Esophagus squamous epithelium (tissue), 5 donors: ENCODE data around the gene TTC28. TPM values are rescaled to one million over a fixed set of nuclear protein-coding genes. Genes with fewer than 3 reads are reported as not detected.

Experiments used
- DNase-seq: peaks from one replicate; lab custom pipeline; 2025; lab: John Stamatoyannopoulos, UW
- H3K27ac ChIP-seq, 4 donors: fragments of 200-600 bp; sonication (generic); one replicate each; pipeline ENCODE4 v1.5.1; 2016 to 2019; ENCODE audit warnings: mild to moderate bottlenecking in 1 of 4
- H3K27me3 ChIP-seq, 4 donors: fragments of 200-600 bp; sonication (generic); 1 replicate in 3 of 4; 2 replicates in 1 of 4; pipeline versions ENCODE4 v1.5.1 to v1.6.0; 2017 to 2021; ENCODE audit warnings: antibody characterized with exemption in 1 of 4
- H3K36me3 ChIP-seq, 3 donors: fragments of 200-600 bp; sonication (generic); one replicate each; pipeline ENCODE4 v1.5.1; 2016 to 2019
- H3K4me1 ChIP-seq, 3 donors: fragments of 200-600 bp; sonication (generic); one replicate each; pipeline ENCODE4 v1.5.1; 2017 to 2019
- H3K4me3 ChIP-seq, 4 donors: fragments of 200-600 bp; sonication (generic); 1 replicate in 3 of 4; 2 replicates in 1 of 4; pipeline ENCODE4 v1.5.1; 2016 to 2019; ENCODE audit warnings: mild to moderate bottlenecking in 2 of 4, moderate library complexity in 1 of 4
- H3K9me3 ChIP-seq, 3 donors: fragments of 200-600 bp; sonication (generic); one replicate each; pipeline ENCODE4 v1.5.1; 2016 to 2019
- POLR2A ChIP-seq, 4 donors: fragments of 450-650 bp; IDR thresholded peaks; one replicate each; pipeline ENCODE4 v1.6.1; 2017; ENCODE audit warnings: antibody characterized with exemption in 4 of 4, mild to moderate bottlenecking in 4 of 4, moderate library complexity in 3 of 4
- WGBS, 2 donors: methylation state at CpG; one replicate each; pipeline ENCODE4 v1.1.5; 2018; 5-methylcytosine and 5-hydroxymethylcytosine counted together
- intact Hi-C: fragments of 100-400 bp; cut with DNase I; formaldehyde crosslinking; loops from one replicate; pipeline ENCODE4 v1.15.0; 2022
- total RNA-seq, 4 donors: library from RNA; depleted of rRNA; stranded (reverse); fragments of >200 nt; gene quantifications; one replicate each; pipeline ENCODE4 v1.1.0, GENCODE V29; 2016
- TF ChIP-seq, protein P1 (sequence below), 6 experiments: fragments of 450-650 bp in 4 of 6; fragments of 200-600 bp in 2 of 6; sonication (generic) in 2 of 6; IDR thresholded peaks; one replicate each; pipeline ENCODE4 v1.5.1; 2016 to 2019; ENCODE audit warnings: antibody characterized with exemption in 6 of 6, mild to moderate bottlenecking in 4 of 6, moderate library complexity in 4 of 6
- donor health status: DM: yes; HTN: yes; CAD: no.

The TTC28 gene
- total RNA-seq, 4 donors from 2014 or later = 6.0 to 21.4 (median 7.7) TPM

DNA sequence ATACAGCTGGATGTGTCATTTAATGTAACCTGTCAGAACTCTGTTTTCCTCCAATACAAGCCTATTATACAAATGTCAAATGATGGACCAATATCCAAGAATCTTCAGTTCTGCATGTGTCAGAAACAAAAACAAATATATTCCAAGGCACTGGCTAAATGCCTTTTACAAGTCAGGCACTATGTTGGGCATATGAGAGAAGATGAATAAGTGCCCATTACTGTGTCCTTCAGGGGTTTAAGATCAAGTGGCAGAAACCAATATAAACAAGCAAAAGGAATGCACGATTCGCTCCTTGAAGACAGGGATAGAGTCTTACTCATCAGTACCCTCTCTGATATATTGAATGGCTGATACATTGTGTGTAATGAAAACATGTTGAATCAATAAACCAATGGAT is 254.4 kb downstream of the TTC28 start:
- intact Hi-C loops = no loop called here
- Histone ChIP-seq H3K36me3 (no peaks in the 10 kb centered on the region), H3K27ac (no peak overlapping the region), H3K4me1 (peaks cover 0 to 8% (median 3%) of the 10 kb centered on the region in 3 donors), H3K4me3 (no peak overlapping the region), H3K27me3 (no peaks in the 10 kb centered on the region), H3K9me3 (no peaks in the 10 kb centered on the region)
- no peak for DNase-seq
- 86 to 98% methylated on average over 2 of the region's 2 CpGs for WGBS, 2 donors
- no peak for TF ChIP-seq POLR2A (IDR thresholded peaks at IDR 0.05)
- TF ChIP-seq, protein P1, sequence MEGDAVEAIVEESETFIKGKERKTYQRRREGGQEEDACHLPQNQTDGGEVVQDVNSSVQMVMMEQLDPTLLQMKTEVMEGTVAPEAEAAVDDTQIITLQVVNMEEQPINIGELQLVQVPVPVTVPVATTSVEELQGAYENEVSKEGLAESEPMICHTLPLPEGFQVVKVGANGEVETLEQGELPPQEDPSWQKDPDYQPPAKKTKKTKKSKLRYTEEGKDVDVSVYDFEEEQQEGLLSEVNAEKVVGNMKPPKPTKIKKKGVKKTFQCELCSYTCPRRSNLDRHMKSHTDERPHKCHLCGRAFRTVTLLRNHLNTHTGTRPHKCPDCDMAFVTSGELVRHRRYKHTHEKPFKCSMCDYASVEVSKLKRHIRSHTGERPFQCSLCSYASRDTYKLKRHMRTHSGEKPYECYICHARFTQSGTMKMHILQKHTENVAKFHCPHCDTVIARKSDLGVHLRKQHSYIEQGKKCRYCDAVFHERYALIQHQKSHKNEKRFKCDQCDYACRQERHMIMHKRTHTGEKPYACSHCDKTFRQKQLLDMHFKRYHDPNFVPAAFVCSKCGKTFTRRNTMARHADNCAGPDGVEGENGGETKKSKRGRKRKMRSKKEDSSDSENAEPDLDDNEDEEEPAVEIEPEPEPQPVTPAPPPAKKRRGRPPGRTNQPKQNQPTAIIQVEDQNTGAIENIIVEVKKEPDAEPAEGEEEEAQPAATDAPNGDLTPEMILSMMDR (IDR thresholded peaks at IDR 0.05) = no peak

DNA sequence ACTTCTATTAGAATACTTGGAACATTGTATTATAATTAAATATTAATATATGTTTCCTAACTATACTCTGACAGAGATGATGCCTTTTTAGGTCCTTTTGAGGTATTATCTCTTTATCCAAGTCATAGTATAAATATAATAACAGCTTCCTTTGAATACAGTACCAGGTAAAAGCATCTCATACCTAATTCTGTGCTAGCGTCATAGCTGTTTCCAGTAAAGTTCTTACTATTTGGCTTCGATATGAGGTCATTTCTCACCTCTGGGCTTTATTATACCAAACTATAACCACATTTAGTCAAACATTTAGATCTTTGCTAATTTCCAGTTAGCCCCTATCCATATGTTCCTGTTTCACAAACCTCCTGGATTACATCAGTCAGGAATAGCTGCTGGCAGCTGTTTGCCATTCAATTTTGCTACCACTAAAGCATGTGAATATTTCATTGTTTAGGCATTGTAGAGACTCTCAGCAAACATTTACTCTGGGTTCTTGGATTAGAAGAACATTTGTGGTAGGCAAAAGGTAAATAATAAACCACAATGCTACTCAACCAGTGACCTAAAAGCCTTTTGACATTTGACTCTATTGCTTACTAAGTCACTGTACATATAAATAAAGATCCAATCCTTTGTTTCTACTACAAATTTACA is 255.1 kb downstream of the TTC28 start:
- TF ChIP-seq POLR2A (IDR thresholded peaks at IDR 0.05) = no peak
- TF ChIP-seq, protein P1 (IDR thresholded peaks at IDR 0.05) = no peak
- intact Hi-C loops = no loop called here
- DNase-seq = no peak
- WGBS, 2 donors = 86 to 96% methylated on average over 2 of the region's 2 CpGs
- no peak overlapping the region for H3K27ac ChIP-seq
- no peak overlapping the region for H3K4me3 ChIP-seq
- H3K36me3 ChIP-seq = no peaks in the 10 kb centered on the region
- H3K9me3 ChIP-seq = no peaks in the 10 kb centered on the region
- no peaks in the 10 kb centered on the region for H3K27me3 ChIP-seq
- peaks cover 0 to 6% (median 3%) of the 10 kb centered on the region in 3 donors for H3K4me1 ChIP-seq

DNA sequence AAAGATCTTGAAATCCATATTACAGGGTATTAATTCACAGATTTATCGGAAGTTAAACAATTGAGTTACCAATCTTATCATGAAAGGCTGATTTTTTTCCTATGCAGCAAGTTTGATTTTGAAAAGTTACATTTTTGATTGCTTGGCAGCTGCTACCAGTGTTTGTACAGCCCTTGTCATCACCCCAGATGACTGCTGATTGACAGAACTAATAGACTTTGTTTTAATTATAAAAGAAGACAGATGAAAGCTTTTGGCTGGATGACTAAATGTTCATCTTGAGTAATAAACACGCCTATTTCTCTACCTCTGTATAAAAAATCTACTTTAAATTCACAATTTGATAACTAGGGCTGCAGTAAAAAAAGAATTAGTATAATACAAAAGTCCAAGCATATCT is 259.7 kb downstream of the TTC28 start:
- no peaks in the 10 kb centered on the region for H3K36me3 ChIP-seq
- H3K27me3 ChIP-seq = no peaks in the 10 kb centered on the region
- peaks cover 0 to 4% (median 2%) of the 10 kb centered on the region in 3 donors for H3K4me1 ChIP-seq
- DNase-seq = no peak
- intact Hi-C loops = no loop called here
- 84 to 91% methylated on average over 2 of the region's 2 CpGs for WGBS, 2 donors
- no peak overlapping the region for H3K4me3 ChIP-seq
- H3K9me3 ChIP-seq = no peaks in the 10 kb centered on the region
- TF ChIP-seq POLR2A (IDR thresholded peaks at IDR 0.05) = no peak
- TF ChIP-seq, protein P1 (IDR thresholded peaks at IDR 0.05) = no peak
- no peak overlapping the region for H3K27ac ChIP-seq

DNA sequence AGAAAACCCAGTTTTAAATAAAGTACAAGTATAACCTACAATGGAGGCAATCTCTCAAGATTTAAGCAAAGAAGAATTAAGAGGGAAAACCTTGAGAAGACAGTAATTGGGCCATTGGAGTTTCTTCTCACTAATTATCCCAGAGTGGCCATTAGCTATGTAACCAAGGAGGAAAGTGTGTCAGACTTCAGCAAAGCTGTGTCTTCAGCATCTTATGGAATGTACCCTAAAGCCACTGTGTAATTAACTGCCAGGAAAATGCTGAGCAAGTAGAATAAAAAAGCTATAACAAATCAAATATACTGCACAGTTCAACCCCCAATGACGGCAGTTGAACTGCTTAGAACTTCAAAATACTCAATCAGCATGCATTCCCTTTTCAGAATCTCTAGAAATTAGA is 261.6 kb downstream of the TTC28 start:
- H3K4me3 ChIP-seq = no peak overlapping the region
- intact Hi-C loops = no loop called here
- H3K27ac ChIP-seq = no peak overlapping the region
- DNase-seq = no peak
- H3K9me3 ChIP-seq = no peaks in the 10 kb centered on the region
- no peaks in the 10 kb centered on the region for H3K36me3 ChIP-seq
- H3K27me3 ChIP-seq = no peaks in the 10 kb centered on the region
- H3K4me1 ChIP-seq = peaks cover 0 to 10% (median 0%) of the 10 kb centered on the region in 3 donors
- 86 to 88% methylated on average over 1 of the region's 1 CpG for WGBS, 2 donors
- TF ChIP-seq, protein P1 (IDR thresholded peaks at IDR 0.05) = no peak
- TF ChIP-seq POLR2A (IDR thresholded peaks at IDR 0.05) = no peak

DNA sequence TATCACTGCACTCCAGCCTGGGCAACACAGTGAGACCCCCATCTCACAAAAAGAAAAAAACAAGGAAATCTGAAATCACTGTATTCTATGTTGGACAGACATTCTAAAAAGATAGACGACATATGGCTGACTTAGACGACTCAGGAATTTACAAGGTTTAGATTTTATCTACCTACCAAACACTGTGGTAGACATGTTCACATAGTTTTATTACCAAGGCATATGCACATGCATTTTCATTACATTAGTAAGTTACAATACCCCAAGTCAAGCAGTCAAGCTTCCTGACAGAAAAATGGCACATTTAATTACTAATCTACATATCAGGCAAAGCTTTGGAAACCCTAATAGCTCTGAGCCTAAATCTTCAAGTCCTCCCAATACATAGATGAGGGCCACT is 262.2 kb downstream of the TTC28 start:
- no peak overlapping the region for H3K4me3 ChIP-seq
- H3K9me3 ChIP-seq = no peaks in the 10 kb centered on the region
- H3K27me3 ChIP-seq = no peaks in the 10 kb centered on the region
- H3K27ac ChIP-seq = no peak overlapping the region
- H3K4me1 ChIP-seq = peaks cover 0 to 10% (median 0%) of the 10 kb centered on the region in 3 donors
- WGBS, 2 donors = 78 to 93% methylated on average over 2 of the region's 2 CpGs
- DNase-seq = no peak
- intact Hi-C loops = no loop called here
- no peak for TF ChIP-seq POLR2A (IDR thresholded peaks at IDR 0.05)
- TF ChIP-seq, protein P1 (IDR thresholded peaks at IDR 0.05) = no peak
- H3K36me3 ChIP-seq = no peaks in the 10 kb centered on the region
